Left forelimb (tissue), 1 donor: ENCODE measurements around the gene FBXO3.

Experiments used
- DNase-seq: peaks from one replicate; pipeline ENCODE4 v3.0.0-alpha.2; 2018; ENCODE audit warnings: low spot score

The FBXO3 gene

GRCh38 chr11:33701302-33702230 lies 72.8 kb downstream of the FBXO3 start:
- no peak for DNase-seq

- DNase-seq = peak; percentile 100
Observed at GRCh38 chr11:33700502-33701271, 73.6 kb downstream of the FBXO3 start, which contains the start of gene C11orf91. C11orf91 (minus strand) TSS chr11:33700826; CDS start chr11:33700740, 86 bp downstream.

- DNase-seq = no peak
Observed at GRCh38 chr11:33700063-33700501, 74.2 kb downstream of the FBXO3 start.

GRCh38 chr11:33699515-33700062 lies 74.7 kb downstream of the FBXO3 start:
- no peak for DNase-seq

GRCh38 chr11:33698921-33699320 lies 75.4 kb downstream of the FBXO3 start:
- no peak for DNase-seq

- no peak for DNase-seq
Observed at GRCh38 chr11:33697997-33698396, 76.3 kb downstream of the FBXO3 start.

- DNase-seq = no peak
Observed at GRCh38 chr11:33696931-33697638, 77.2 kb downstream of the FBXO3 start.

GRCh38 chr11:33696411-33696810 lies 77.9 kb downstream of the FBXO3 start:
- no peak for DNase-seq

GRCh38 chr11:33695051-33695566 lies 79.2 kb downstream of the FBXO3 start:
- no peak for DNase-seq

- no peak for DNase-seq
Observed at GRCh38 chr11:33694346-33695050, 79.8 kb downstream of the FBXO3 start.

GRCh38 chr11:33692541-33692940 lies 81.8 kb downstream of the FBXO3 start:
- DNase-seq = no peak

- DNase-seq = no peak
Observed at GRCh38 chr11:33692013-33692504, 82.3 kb downstream of the FBXO3 start.

- DNase-seq = no peak
Observed at GRCh38 chr11:33691066-33691864, 83.1 kb downstream of the FBXO3 start.
